ENCODE measurements around the gene DNAJC24.
"Not testable (repeated sequence)": the region's sequence is repeated elsewhere in the genome, so short reads cannot be mapped to it uniquely, and the experiment has no call there.

The DNAJC24 gene, protein sequence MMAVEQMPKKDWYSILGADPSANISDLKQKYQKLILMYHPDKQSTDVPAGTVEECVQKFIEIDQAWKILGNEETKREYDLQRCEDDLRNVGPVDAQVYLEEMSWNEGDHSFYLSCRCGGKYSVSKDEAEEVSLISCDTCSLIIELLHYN

GRCh38 chr11:31369348-31370329 lies at the start of gene DNAJC24, which contains the start of gene DCDC1:
DNAJC24 (plus strand) TSS chr11:31369860; CDS start chr11:31370749, 889 bp downstream.
DCDC1 (minus strand) TSS chr11:31369739; CDS start chr11:31328280, 41,459 bp downstream.
- DNase-seq (ENCODE audit: low spot score): peak; percentile 75

- DNase-seq (ENCODE audit: low spot score): not testable (repeated sequence)
Observed at GRCh38 chr11:31321494-31321893, 48.2 kb upstream of the DNAJC24 start.

DNA sequence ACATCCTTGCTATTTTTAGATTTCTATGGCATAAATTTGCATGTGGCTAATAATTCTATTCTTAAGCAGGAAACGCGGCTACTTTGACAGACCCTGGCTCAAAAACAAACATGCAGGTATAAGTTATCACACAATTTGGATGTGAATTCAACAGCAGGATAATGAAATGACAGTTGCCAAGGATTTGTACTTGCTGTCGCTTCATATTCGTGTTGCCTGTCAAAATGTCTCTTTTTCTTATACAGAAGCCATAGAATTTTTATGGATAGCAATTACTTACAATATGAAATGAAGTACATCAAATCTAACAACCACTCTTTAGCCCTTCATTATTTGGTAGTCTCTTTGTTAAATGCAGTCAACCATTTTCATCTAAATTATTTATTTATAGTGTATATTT lies 46.5 kb upstream of the DNAJC24 start:
- no peak for DNase-seq (ENCODE audit: low spot score)

- no peak for DNase-seq (ENCODE audit: low spot score)
Observed at GRCh38 chr11:31325160-31325559, 44.5 kb upstream of the DNAJC24 start.

- DNase-seq (ENCODE audit: low spot score): no peak
Observed at GRCh38 chr11:31326470-31327148, 43.1 kb upstream of the DNAJC24 start.

DNA sequence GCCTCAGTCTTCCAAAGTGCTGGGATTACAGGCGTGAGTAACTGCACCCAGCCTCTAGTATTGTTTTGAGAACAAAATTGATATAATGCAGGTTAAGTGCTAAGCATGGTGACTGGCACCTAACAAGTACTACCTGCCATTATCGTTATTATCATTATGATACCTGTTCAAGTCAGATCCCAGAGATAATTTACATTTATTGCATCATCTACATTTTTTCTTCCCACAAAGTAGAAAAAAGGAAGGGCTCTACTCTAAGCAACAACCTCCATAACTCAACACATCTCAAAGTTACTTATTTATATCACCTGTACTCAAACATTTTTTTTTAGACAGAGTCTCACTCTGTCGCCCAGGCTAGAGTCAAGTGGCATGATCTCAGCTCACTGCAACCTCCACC lies 42.2 kb upstream of the DNAJC24 start:
- no peak for DNase-seq (ENCODE audit: low spot score)

DNA sequence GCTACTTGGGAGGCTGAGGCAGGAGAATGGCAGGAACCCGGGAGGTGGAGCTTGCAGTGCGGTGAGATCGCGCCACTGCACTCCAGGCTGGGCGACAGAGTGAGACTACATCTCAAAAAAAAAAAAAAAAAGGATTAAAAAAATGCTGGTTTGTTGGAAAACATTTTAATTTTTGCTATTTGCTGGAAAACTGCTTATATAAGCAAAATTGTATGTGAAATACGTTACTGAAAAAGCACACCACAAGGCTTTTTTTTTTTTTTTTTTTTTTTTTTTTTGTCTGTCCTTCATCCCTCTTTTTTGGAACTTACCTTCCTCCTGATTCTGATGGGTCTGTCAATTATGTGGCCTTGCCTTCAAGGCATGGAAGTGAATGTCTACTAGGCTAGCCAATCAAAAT lies 41.0 kb upstream of the DNAJC24 start:
- no peak for DNase-seq (ENCODE audit: low spot score)

- DNase-seq (ENCODE audit: low spot score): no peak
Observed at GRCh38 chr11:31337806-31338205, 31.9 kb upstream of the DNAJC24 start.

- DNase-seq (ENCODE audit: low spot score): peak; percentile 39
Observed at GRCh38 chr11:31340903-31341572, 28.6 kb upstream of the DNAJC24 start.

GRCh38 chr11:31351168-31351567 lies 18.5 kb upstream of the DNAJC24 start:
- DNase-seq (ENCODE audit: low spot score): no peak

DNA sequence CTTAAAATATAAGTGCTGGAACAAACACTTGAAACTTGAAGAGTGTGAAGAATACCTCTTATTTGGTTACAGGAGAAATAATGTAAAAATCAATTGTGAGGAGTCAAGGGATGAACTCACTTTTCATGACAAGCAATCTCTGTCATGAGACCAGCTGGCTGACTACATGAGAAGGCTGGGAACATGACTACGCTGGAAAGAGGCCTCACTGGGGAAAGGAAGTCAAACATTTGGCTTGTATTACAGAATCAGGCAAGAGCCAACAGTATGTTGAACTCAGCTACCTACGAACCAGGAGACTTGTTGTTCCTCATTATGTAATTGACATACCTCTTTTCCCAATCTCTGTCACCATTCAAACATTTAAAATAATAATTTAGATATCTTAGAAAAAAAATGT lies 14.5 kb upstream of the DNAJC24 start:
- DNase-seq (ENCODE audit: low spot score): no peak

DNA sequence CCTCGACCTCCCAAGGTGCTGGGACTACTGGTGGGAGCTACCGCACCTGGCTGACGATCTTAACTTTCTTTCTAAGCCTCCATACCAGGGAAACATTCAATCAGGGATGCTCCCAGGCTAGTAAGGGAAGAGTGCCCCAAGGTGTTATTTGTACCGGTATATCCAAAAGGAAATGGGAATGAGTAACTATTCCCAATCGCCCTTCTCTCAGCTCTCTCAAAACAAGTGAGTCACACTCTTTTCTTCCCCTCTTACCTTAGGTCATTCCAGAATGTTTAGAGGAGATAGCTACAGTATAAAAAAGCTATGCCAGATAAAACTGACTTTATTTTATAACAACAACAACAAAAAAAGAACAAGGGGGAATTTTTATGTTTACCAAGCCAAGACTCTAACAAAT lies 13.8 kb upstream of the DNAJC24 start:
- DNase-seq (ENCODE audit: low spot score): no peak

- no peak for DNase-seq (ENCODE audit: low spot score)
Observed at GRCh38 chr11:31361743-31362142, 7.9 kb upstream of the DNAJC24 start.

DNA sequence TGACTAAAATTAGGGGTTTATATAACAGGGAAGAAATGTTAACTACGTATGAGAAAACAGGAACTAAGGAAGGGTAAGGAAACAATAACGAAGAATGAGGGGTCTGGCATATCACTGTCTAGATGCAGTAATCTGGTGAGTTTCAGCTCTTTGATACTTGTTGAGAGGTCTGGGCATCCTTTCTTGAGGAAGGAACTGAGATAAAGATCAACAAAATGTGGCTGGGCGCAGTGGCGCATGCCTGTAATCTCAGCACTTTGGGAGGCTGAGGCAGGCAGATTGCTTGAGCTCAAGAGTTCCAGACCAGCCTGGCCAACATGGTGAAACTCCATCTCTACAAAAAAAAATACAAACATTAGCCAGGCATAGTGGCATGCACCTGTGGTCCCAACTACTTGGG lies 2.9 kb upstream of the DNAJC24 start:
- DNase-seq (ENCODE audit: low spot score): no peak

DNA sequence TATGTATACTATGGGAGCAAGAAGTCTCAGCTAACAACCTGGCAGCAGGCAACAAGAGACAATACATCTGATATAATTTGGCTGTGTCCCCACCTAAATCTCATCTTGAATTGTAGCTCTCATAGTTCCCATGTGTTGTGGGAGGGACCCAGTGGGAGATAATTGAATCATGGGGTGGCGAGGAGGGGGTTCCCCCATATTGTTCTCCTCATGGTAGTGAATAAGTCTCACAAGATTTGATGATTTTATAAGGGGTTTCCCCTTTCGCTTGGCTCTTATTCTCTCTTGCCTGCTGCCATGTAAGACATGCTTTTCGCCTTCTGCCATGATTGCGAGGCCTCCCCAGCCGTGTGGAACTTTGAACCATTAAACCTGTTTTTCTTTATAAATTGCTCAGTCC lies 6.2 kb downstream of the DNAJC24 start:
- DNase-seq (ENCODE audit: low spot score): no peak

DNA sequence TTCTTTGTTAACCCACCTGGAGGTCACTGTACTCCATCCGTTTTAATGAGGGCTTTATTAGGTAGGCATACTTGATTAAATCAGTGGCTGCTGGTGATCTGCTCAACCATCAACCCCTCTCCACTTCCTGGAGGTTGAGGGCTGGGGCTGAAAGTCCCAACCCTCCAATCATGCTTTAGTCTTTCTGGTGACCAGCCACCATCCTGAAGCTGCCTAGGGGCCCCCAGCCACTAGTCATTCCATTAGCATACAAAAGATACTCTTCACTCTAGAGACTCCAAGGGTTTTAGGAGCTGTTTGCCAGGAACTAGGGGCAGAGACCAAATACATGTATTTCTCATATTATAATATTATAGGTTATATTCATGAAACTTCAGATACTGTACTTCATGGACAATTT lies 13.5 kb downstream of the DNAJC24 start:
- no peak for DNase-seq (ENCODE audit: low spot score)

GRCh38 chr11:31387379-31387778 lies 17.7 kb downstream of the DNAJC24 start:
- DNase-seq (ENCODE audit: low spot score): no peak

DNA sequence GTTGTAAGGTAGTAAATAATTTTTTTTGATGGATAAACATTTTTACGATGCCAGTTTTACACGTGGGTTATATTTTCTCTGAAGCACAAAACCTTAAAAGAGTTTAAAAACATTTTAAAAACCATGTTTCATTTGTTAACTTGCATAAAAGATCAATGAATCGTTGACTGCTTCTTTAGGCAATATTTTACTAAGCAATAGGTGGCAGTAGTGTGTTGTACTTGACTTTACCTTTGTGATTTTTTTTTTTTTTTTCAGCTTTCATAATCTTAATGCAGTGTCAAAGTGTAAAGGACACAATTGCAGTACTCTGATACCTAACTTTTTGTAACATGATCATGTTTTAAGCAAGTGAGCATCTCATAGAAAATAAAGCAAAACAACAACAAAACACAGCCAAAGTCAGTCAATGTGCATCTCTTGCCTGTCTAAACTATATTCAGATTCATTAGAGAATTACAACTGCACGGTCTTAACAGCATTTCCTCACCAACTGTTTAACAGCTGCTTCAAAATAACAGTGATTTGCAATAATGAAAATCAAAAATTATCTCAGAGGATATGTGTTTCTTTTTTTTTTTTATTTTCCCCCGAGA lies 27.7 kb downstream of the DNAJC24 start:
- peak; percentile 6 for DNase-seq (ENCODE audit: low spot score)

DNA sequence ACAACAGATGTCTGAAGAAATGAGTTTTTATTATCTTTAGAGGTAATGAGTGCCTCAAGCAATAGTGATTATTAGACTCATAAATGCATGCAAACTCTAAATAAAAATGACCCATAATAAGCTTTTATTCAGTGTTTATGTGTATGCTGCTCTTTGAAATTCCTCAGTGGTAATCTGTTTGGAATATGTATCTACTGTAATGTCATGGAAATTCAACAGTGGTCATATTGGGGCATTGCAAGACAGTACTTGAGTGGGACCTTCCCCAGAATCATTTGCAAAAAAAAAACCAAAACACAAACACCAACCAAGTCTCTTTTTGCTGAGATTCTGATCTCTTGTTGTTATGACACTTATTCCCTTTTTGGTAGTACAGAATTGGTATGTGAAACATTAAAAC lies 35.0 kb downstream of the DNAJC24 start:
- DNase-seq (ENCODE audit: low spot score): no peak

- DNase-seq (ENCODE audit: low spot score): no peak
Observed at GRCh38 chr11:31408201-31408600, 38.5 kb downstream of the DNAJC24 start.

DNA sequence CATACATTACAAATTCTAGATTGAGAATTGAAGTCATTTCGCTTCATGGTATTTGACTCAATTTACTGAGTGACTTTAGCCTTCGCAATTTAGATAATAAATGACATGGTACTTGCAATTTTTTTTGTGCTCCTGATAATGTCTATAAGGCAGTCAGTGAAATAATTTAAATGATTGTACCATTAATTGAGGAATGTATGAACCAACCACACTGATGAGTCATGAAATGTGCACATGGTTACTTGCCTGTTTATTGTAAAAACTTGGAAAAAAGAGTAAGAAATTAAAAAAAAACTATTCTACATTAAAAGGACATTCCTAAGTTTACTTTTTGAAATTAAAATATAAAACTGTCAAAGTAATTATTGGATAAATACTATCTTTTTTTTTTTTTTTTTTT lies 43.3 kb downstream of the DNAJC24 start:
- DNase-seq (ENCODE audit: low spot score): no peak

DNA sequence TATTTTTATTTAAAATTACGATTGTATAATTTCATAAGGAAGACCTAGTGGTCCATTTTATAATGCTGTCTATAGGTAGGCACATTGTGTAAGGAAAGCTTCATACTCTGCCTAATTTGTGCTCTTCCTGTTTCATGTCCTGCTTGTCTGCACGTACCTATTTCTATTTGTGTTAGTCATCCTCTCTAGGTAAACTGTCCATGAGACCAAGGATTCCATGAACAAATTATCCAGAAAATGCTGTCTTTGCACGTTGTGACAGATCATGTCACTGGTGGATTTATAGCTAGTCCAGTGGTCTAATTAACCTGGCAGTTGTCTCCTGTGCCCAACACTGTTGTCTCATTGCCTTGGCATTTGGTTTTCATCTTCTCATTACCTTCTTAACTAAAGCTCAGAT lies 44.7 kb downstream of the DNAJC24 start:
- no peak for DNase-seq (ENCODE audit: low spot score)
